IMR-90 (cell line): Measurements from ENCODE around the gene BTG3.

Experiments
- BHLHE40 ChIP-seq: fragments of 150-350 bp; IDR thresholded peaks from 2 replicates; pipeline ENCODE4 v1.6.1; 2016; ENCODE audit warnings: mild to moderate bottlenecking, low read depth, low read length
- CTCF ChIP-seq: conservative IDR thresholded peaks from 2 replicates; pipeline ENCODE4 v1.5.1; 2012; ENCODE audit warnings: mild to moderate bottlenecking, low read depth, low read length, improper control_type of control experiment
- MAFK ChIP-seq: IDR thresholded peaks from 2 replicates; pipeline ENCODE4 v1.6.1; 2012; ENCODE audit warnings: low read depth, low read length, improper control_type of control experiment
- MAZ ChIP-seq: IDR thresholded peaks from 2 replicates; pipeline ENCODE4 v1.6.1; 2012; ENCODE audit warnings: low read depth, mild to moderate bottlenecking, low read length, improper control_type of control experiment, moderate library complexity, borderline replicate concordance
- MXI1 ChIP-seq: IDR thresholded peaks from 2 replicates; pipeline ENCODE4 v1.6.1; 2012; ENCODE audit warnings: low read depth, mild to moderate bottlenecking, low read length, moderate library complexity, borderline replicate concordance
- POLR2A ChIP-seq: IDR thresholded peaks from 2 replicates; pipeline ENCODE4 v1.6.1; 2012; ENCODE audit warnings: mild to moderate bottlenecking, low read depth, low read length
- RAD21 ChIP-seq: IDR thresholded peaks from 2 replicates; pipeline ENCODE4 v1.6.1; 2012; ENCODE audit warnings: low read length, improper control_type of control experiment
- RCOR1 ChIP-seq: IDR thresholded peaks from 2 replicates; pipeline ENCODE4 v1.6.1; 2012; ENCODE audit warnings: mild to moderate bottlenecking, low read length, improper control_type of control experiment; ENCODE audit not compliant: insufficient replicate concordance
- RFX5 ChIP-seq: IDR thresholded peaks from 2 replicates; pipeline ENCODE4 v1.8.0; 2012; ENCODE audit warnings: low read depth, mild to moderate bottlenecking, low read length, moderate library complexity
- SMC3 ChIP-seq: fragments of 150-350 bp; IDR thresholded peaks from 2 replicates; pipeline ENCODE4 v1.6.1; 2016; ENCODE audit warnings: low read depth, mild to moderate bottlenecking, antibody characterized with exemption, low read length, moderate library complexity
- USF2 ChIP-seq: fragments of 150-350 bp; IDR thresholded peaks from 2 replicates; pipeline ENCODE4 v1.6.1; 2017; ENCODE audit warnings: mild to moderate bottlenecking, antibody characterized with exemption, low read length, low read depth
- TF ChIP-seq, protein P1 (sequence below): fragments of 150-350 bp; IDR thresholded peaks from 2 replicates; pipeline ENCODE4 v1.6.1; 2016; ENCODE audit warnings: low read depth, mild to moderate bottlenecking, low read length, moderate library complexity, borderline replicate concordance

DNA sequence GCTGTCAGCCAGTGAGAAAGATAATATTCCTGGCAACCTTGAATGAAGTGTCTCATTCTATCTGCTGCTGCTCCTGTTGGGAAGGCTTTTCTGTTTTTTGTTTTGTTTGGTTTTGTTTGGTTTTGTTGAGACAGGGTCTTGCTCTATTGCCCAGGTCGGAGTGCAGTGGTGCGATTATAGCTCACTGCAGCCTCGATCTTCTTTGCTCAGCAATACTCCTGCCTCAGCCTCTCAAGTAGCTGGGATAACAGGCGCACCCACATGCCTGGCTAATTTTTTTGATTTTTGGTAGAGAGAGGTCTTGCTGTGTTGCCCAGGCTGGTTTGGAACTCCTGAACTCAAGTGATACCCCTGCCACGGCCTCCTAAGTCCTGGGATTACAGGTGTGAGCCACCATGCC lies 37.6 kb downstream of the BTG3 start:
- TF ChIP-seq CTCF: no peak
- TF ChIP-seq MAFK: no peak
- no peak for TF ChIP-seq BHLHE40
- no peak for TF ChIP-seq USF2
- TF ChIP-seq RAD21: no peak
- no peak for TF ChIP-seq POLR2A
- no peak for TF ChIP-seq SMC3
- TF ChIP-seq, protein P1, sequence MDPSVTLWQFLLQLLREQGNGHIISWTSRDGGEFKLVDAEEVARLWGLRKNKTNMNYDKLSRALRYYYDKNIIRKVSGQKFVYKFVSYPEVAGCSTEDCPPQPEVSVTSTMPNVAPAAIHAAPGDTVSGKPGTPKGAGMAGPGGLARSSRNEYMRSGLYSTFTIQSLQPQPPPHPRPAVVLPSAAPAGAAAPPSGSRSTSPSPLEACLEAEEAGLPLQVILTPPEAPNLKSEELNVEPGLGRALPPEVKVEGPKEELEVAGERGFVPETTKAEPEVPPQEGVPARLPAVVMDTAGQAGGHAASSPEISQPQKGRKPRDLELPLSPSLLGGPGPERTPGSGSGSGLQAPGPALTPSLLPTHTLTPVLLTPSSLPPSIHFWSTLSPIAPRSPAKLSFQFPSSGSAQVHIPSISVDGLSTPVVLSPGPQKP: no peak
- TF ChIP-seq RCOR1: no peak
- no peak for TF ChIP-seq MXI1
- TF ChIP-seq MAZ: no peak
- no peak for TF ChIP-seq RFX5
